ENCODE measurements around the gene SETD2. TPM values are rescaled to one million over a fixed set of nuclear protein-coding genes. Genes with fewer than 3 reads are reported as not detected.

Gene SETD2
- total and polyA plus RNA-seq, 2 of the 8 experiments (the other 6 are each of a cell fraction or from before 2014, with no cell fraction given): 15.7 to 46.3 TPM

DNA sequence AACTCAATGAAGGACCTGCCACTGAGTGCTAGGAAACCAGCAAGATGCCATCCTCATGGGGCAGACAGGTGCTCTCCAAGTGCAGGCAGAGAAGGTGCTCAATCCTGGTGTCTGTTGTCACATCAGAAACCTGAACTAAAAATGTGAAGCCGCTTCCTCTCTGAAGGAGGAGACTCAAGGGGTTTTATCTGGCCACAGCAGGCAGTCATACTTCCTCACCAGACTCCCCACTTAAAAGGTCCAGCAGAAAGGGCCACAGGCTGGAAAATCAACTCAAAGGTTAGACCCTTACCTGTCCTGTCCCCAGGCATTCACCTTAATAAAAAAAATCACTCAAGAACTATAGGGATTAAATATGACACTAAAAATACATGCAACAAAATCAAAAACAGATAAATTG lies 192.2 kb downstream of the SETD2 start (continued):
- TF ChIP-seq, protein P1, sequence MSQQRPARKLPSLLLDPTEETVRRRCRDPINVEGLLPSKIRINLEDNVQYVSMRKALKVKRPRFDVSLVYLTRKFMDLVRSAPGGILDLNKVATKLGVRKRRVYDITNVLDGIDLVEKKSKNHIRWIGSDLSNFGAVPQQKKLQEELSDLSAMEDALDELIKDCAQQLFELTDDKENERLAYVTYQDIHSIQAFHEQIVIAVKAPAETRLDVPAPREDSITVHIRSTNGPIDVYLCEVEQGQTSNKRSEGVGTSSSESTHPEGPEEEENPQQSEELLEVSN (IDR thresholded peaks at IDR 0.05): no peak
- no peak for TF ChIP-seq BCL11A (IDR thresholded peaks at IDR 0.05; ENCODE audit: low read depth in 2 of 2, low read length in 2 of 2)
- TF ChIP-seq ASH2L (IDR thresholded peaks at IDR 0.05; ENCODE audit: low read length): no peak
- no peak for TF ChIP-seq TAF7 (optimal IDR thresholded peaks at IDR 0.05; ENCODE audit: borderline replicate concordance, low read depth, low read length)
- TF ChIP-seq POLR2AphosphoS5 (IDR thresholded peaks at IDR 0.05; ENCODE audit: low read depth, low read length): no peak
- TF ChIP-seq RNF2 (IDR thresholded peaks at IDR 0.05; ENCODE audit: borderline replicate concordance, low read depth, low read length, missing control alignments, poor library complexity, severe bottlenecking): no peak
- no peak for TF ChIP-seq SIN3A (conservative IDR thresholded peaks at IDR 0.05 in 1 of 2, IDR thresholded peaks at IDR 0.05 in 1 of 2; ENCODE audit: low read depth in 1 of 2, low read length in 2 of 2)
- no peak for TF ChIP-seq HDAC6 (IDR thresholded peaks at IDR 0.05; ENCODE audit: low read depth, low read length)

All from H1 (cell line).